Measurements from ENCODE around the gene SLC18B1. TPM values are rescaled to one million over a fixed set of nuclear protein-coding genes. Genes with fewer than 3 reads are reported as not detected.

Gene SLC18B1
- total RNA-seq (2014; rRNA removed; shearing (Covaris generic); ENCODE audit: low replicate concordance), result 7.3 and 34.0 TPM in 2 replicates

- peak within 1 kb of the TSS; percentile 67 for H3K4me3 ChIP-seq
- no peaks in the 10 kb centered on the region for H3K27me3 ChIP-seq
- H3K9me3 ChIP-seq, result no peaks in the 10 kb centered on the region
- peak; percentile 71 for DNase-seq
- H3K36me3 ChIP-seq, result no peaks in the 10 kb centered on the region
These were observed at the start of gene SLC18B1 for GRCh38 chr6:132797951-132798868. SLC18B1 (minus strand) TSS chr6:132798637; CDS start chr6:132798456, 181 bp downstream.

GRCh38 chr6:132843316-132844035, 45.0 kb upstream of the SLC18B1 start:
- Histone ChIP-seq H3K27me3 (no peaks in the 10 kb centered on the region), H3K4me3 (no peak overlapping the region), H3K36me3 (no peaks in the 10 kb centered on the region), H3K9me3 (no peaks in the 10 kb centered on the region)
- no peak for DNase-seq

- Histone ChIP-seq H3K27me3 (no peaks in the 10 kb centered on the region), H3K36me3 (no peaks in the 10 kb centered on the region), H3K4me3 (no peak overlapping the region), H3K9me3 (no peaks in the 10 kb centered on the region)
- no peak for DNase-seq
These were observed 43.5 kb upstream of the SLC18B1 start for GRCh38 chr6:132841966-132842365.

GRCh38 chr6:132832891-132833290, 34.5 kb upstream of the SLC18B1 start:
- no peak for DNase-seq
- Histone ChIP-seq H3K36me3 (no peaks in the 10 kb centered on the region), H3K4me3 (no peak overlapping the region), H3K27me3 (no peaks in the 10 kb centered on the region), H3K9me3 (no peaks in the 10 kb centered on the region)

- Histone ChIP-seq H3K9me3 (no peaks in the 10 kb centered on the region), H3K27me3 (no peaks in the 10 kb centered on the region)
- DNase-seq, result no peak
These were observed 31.9 kb upstream of the SLC18B1 start for GRCh38 chr6:132830334-132830751.

GRCh38 chr6:132820629-132821381, 22.4 kb upstream of the SLC18B1 start:
- DNase-seq, result no peak
- no peak overlapping the region for H3K4me3 ChIP-seq
- peaks cover 40% of the 10 kb centered on the region for H3K36me3 ChIP-seq
- H3K9me3 ChIP-seq, result no peaks in the 10 kb centered on the region
- no peaks in the 10 kb centered on the region for H3K27me3 ChIP-seq

More at GRCh38 chr6:132830334-132830751, 31.9 kb upstream of the SLC18B1 start:
- no peak overlapping the region for H3K4me3 ChIP-seq
- no peaks in the 10 kb centered on the region for H3K36me3 ChIP-seq

- H3K27me3 ChIP-seq, result no peaks in the 10 kb centered on the region
- H3K36me3 ChIP-seq, result peaks cover 53% of the 10 kb centered on the region
These were observed 21.1 kb upstream of the SLC18B1 start for GRCh38 chr6:132819405-132820161.

GRCh38 chr6:132818404-132819359, 20.2 kb upstream of the SLC18B1 start:
- Histone ChIP-seq H3K9me3 (0 out of 2 replicates have a peak, but pooled peaks cover 3% of the 10 kb centered on the region), H3K4me3 (no peak overlapping the region), H3K27me3 (no peaks in the 10 kb centered on the region), H3K36me3 (peaks cover 54% of the 10 kb centered on the region)
- no peak for DNase-seq

More at GRCh38 chr6:132819405-132820161, 21.1 kb upstream of the SLC18B1 start:
- H3K9me3 ChIP-seq, result 0 out of 2 replicates have a peak, but pooled peaks cover 3% of the 10 kb centered on the region
- no peak for DNase-seq
- no peak overlapping the region for H3K4me3 ChIP-seq

GRCh38 chr6:132817554-132818403, 19.3 kb upstream of the SLC18B1 start:
- no peak for DNase-seq
- Histone ChIP-seq H3K36me3 (peaks cover 54% of the 10 kb centered on the region), H3K4me3 (peak overlapping the region; percentile 81), H3K9me3 (0 out of 2 replicates have a peak, but pooled peaks cover 3% of the 10 kb centered on the region), H3K27me3 (no peaks in the 10 kb centered on the region)

- Histone ChIP-seq H3K36me3 (peaks cover 54% of the 10 kb centered on the region), H3K27me3 (no peaks in the 10 kb centered on the region), H3K9me3 (0 out of 2 replicates have a peak, but pooled peaks cover 3% of the 10 kb centered on the region), H3K4me3 (peak overlapping the region; percentile 81)
- no peak for DNase-seq
These were observed 18.2 kb upstream of the SLC18B1 start for GRCh38 chr6:132816660-132817059.

GRCh38 chr6:132814716-132815570, 16.5 kb upstream of the SLC18B1 start:
- DNase-seq, result no peak
- 0 out of 2 replicates have a peak, but pooled peaks cover 3% of the 10 kb centered on the region for H3K9me3 ChIP-seq
- H3K4me3 ChIP-seq, result peak overlapping the region; percentile 81
- no peaks in the 10 kb centered on the region for H3K27me3 ChIP-seq
- peaks cover 54% of the 10 kb centered on the region for H3K36me3 ChIP-seq

- DNase-seq, result peak; percentile 72
- Histone ChIP-seq H3K9me3 (0 out of 2 replicates have a peak, but pooled peaks cover 3% of the 10 kb centered on the region), H3K4me3 (peak overlapping the region; percentile 81), H3K36me3 (peaks cover 38% of the 10 kb centered on the region), H3K27me3 (no peaks in the 10 kb centered on the region)
These were observed 14.9 kb upstream of the SLC18B1 start for GRCh38 chr6:132813173-132813856.

- Histone ChIP-seq H3K9me3 (0 out of 2 replicates have a peak, but pooled peaks cover 3% of the 10 kb centered on the region), H3K36me3 (peaks cover 33% of the 10 kb centered on the region), H3K4me3 (peak overlapping the region; percentile 81), H3K27me3 (no peaks in the 10 kb centered on the region)
- no peak for DNase-seq
These were observed 14.3 kb upstream of the SLC18B1 start for GRCh38 chr6:132812756-132813172.

Measured in MG63 (cell line).